ENCODE data around the gene DNAH11.

- TF ChIP-seq TAF1 (IDR thresholded peaks at IDR 0.05; ENCODE audit: low read depth) (no peak), POLR2AphosphoS5 (IDR thresholded peaks at IDR 0.05) (no peak), CTCF (IDR thresholded peaks at IDR 0.05; ENCODE audit: poor library complexity, severe bottlenecking) (no peak), EP300 (conservative IDR thresholded peaks at IDR 0.05; ENCODE audit: poor library complexity, severe bottlenecking) (no peak), MXI1 (conservative IDR thresholded peaks at IDR 0.05; ENCODE audit: poor library complexity, severe bottlenecking) (peak; percentile 45)
- TF ChIP-seq, protein P1, sequence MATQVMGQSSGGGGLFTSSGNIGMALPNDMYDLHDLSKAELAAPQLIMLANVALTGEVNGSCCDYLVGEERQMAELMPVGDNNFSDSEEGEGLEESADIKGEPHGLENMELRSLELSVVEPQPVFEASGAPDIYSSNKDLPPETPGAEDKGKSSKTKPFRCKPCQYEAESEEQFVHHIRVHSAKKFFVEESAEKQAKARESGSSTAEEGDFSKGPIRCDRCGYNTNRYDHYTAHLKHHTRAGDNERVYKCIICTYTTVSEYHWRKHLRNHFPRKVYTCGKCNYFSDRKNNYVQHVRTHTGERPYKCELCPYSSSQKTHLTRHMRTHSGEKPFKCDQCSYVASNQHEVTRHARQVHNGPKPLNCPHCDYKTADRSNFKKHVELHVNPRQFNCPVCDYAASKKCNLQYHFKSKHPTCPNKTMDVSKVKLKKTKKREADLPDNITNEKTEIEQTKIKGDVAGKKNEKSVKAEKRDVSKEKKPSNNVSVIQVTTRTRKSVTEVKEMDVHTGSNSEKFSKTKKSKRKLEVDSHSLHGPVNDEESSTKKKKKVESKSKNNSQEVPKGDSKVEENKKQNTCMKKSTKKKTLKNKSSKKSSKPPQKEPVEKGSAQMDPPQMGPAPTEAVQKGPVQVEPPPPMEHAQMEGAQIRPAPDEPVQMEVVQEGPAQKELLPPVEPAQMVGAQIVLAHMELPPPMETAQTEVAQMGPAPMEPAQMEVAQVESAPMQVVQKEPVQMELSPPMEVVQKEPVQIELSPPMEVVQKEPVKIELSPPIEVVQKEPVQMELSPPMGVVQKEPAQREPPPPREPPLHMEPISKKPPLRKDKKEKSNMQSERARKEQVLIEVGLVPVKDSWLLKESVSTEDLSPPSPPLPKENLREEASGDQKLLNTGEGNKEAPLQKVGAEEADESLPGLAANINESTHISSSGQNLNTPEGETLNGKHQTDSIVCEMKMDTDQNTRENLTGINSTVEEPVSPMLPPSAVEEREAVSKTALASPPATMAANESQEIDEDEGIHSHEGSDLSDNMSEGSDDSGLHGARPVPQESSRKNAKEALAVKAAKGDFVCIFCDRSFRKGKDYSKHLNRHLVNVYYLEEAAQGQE (IDR thresholded peaks at IDR 0.05; ENCODE audit: borderline replicate concordance), result no peak
Observed at GRCh38 chr7:21945454-21946221, 402.8 kb downstream of the DNAH11 start, which contains the start of gene CDCA7L.

Data from neural cell (in vitro differentiated cells).